A673 (cell line): Measurements from ENCODE around the gene RASGRP1. TPM values are rescaled to one million over a fixed set of nuclear protein-coding genes. Genes with fewer than 3 reads are reported as not detected.

Experiments used
- BruUV-seq: library from RNA; stranded (reverse); fragments of 400-500 nt; replicated peaks from 2 replicates; lab custom pipeline; 2021; lab: Mats Ljungman, UMichigan
- CTCF ChIA-PET: fragments of 300-600 bp; sonication (Branson Sonifier 250); formaldehyde crosslinking; loops from one replicate; lab custom pipeline; 2022; ENCODE audit warnings: antibody characterized with exemption; lab: Charles Lee
- POLR2A ChIA-PET: fragments of 300-600 bp; sonication (Branson Sonifier 250); formaldehyde crosslinking; loops from one replicate; lab custom pipeline; 2022; ENCODE audit warnings: antibody characterized with exemption; ENCODE audit not compliant: low non-redundant PET; lab: Charles Lee
- DNase-seq: peaks from one replicate; pipeline ENCODE4 v3.0.0-alpha.2; 2015; ENCODE audit warnings: low spot score
- H3K27ac ChIP-seq: fragments of 200-600 bp; sonication (generic); 2 replicates; pipeline ENCODE4 v1.5.1; 2016; ENCODE audit warnings: mixed run types, low read depth, mild to moderate bottlenecking, mixed read lengths, antibody characterized with exemption, low read length; ENCODE audit not compliant: poor library complexity, severe bottlenecking
- H3K27me3 ChIP-seq: fragments of 200-600 bp; sonication (generic); replicated peaks from 2 replicates; pipeline ENCODE4 v1.6.1; 2017; ENCODE audit warnings: mixed run types, low read depth, mild to moderate bottlenecking, mixed read lengths, antibody characterized with exemption, low read length; ENCODE audit not compliant: insufficient read depth, poor library complexity
- H3K36me3 ChIP-seq: fragments of 200-600 bp; sonication (generic); 2 replicates; pipeline ENCODE4 v1.6.1; 2016; ENCODE audit warnings: mixed run types, mild to moderate bottlenecking, mixed read lengths, antibody characterized with exemption, low read length; ENCODE audit not compliant: insufficient read depth, poor library complexity, severe bottlenecking
- H3K4me1 ChIP-seq: fragments of 200-600 bp; sonication (generic); 2 replicates; pipeline ENCODE4 v1.6.1; 2017; ENCODE audit warnings: mixed run types, mild to moderate bottlenecking, mixed read lengths, antibody characterized with exemption, low read length; ENCODE audit not compliant: insufficient read depth, poor library complexity, severe bottlenecking
- H3K4me3 ChIP-seq: fragments of 200-600 bp; sonication (generic); 2 replicates; pipeline ENCODE4 v1.5.1; 2016; ENCODE audit warnings: low read depth, mixed run types, mild to moderate bottlenecking, mixed read lengths, low read length; ENCODE audit not compliant: poor library complexity, severe bottlenecking
- H3K9me3 ChIP-seq: fragments of 200-600 bp; sonication (generic); 2 replicates; pipeline ENCODE4 v1.6.1; 2016; ENCODE audit warnings: mixed run types, low read depth, mild to moderate bottlenecking, mixed read lengths, antibody characterized with exemption, low read length; ENCODE audit not compliant: poor library complexity, severe bottlenecking
- CTCF ChIP-seq: fragments of 300-800, 200-600 bp; sonication (generic); conservative IDR thresholded peaks from 2 replicates; pipeline ENCODE4 v1.5.1; 2017; ENCODE audit warnings: low read depth, mild to moderate bottlenecking, antibody characterized with exemption, low read length, moderate library complexity, mixed read lengths
- EZH2 ChIP-seq: fragments of 200-600 bp; sonication (generic); IDR thresholded peaks from 2 replicates; pipeline ENCODE4 v1.6.1; 2017; ENCODE audit warnings: borderline replicate concordance, low read depth, mild to moderate bottlenecking, mixed read lengths, antibody characterized with exemption, low read length; ENCODE audit not compliant: poor library complexity, severe bottlenecking
- intact Hi-C: fragments of 100-400 bp; cut with micrococcal nuclease; formaldehyde crosslinking; loops from one replicate; pipeline ENCODE4 v1.10.0; 2022; ENCODE audit not compliant: unreplicated experiment
- total RNA-seq: library from RNA; stranded (reverse); gene quantifications from 2 replicates; pipeline ENCODE4 v1.2.3, GENCODE V29; 2021

Gene RASGRP1
- total RNA-seq, 1 experiment from 2014 or later, result not detected

GRCh38 chr15:38557921-38558320 lies 6.7 kb downstream of the RASGRP1 start:
- no peak overlapping the region for H3K4me3 ChIP-seq
- peaks cover 45% of the 10 kb centered on the region for H3K27me3 ChIP-seq
- H3K27ac ChIP-seq, result no peak overlapping the region
- no peaks in the 10 kb centered on the region for H3K9me3 ChIP-seq
- BruUV-seq, result no TSS peak
- no peak for TF ChIP-seq EZH2
- TF ChIP-seq CTCF, result no peak
- intact Hi-C loops, result loop anchor here (5.0 kb wide), 1 partner anchor 139 kb away; no protein-coding TSS in a partner anchor
- no peaks in the 10 kb centered on the region for H3K4me1 ChIP-seq
- CTCF ChIA-PET, result no interaction called here
- no peak for DNase-seq
- no peaks in the 10 kb centered on the region for H3K36me3 ChIP-seq
- POLR2A ChIA-PET, result no interaction called here

- no peak overlapping the region for H3K4me3 ChIP-seq
- H3K36me3 ChIP-seq, result no peaks in the 10 kb centered on the region
- no peak overlapping the region for H3K27ac ChIP-seq
- ChIA-PET POLR2A (no interaction called here), CTCF (no interaction called here)
- intact Hi-C loops, result loop anchor here (5.0 kb wide), 1 partner anchor 141 kb away; no protein-coding TSS in a partner anchor
- H3K9me3 ChIP-seq, result no peaks in the 10 kb centered on the region
- no peak for DNase-seq
- peaks cover 31% of the 10 kb centered on the region for H3K27me3 ChIP-seq
- BruUV-seq, result no TSS peak
- TF ChIP-seq CTCF, result no peak
- TF ChIP-seq EZH2, result no peak
- no peaks in the 10 kb centered on the region for H3K4me1 ChIP-seq
These were observed 8.8 kb downstream of the RASGRP1 start for GRCh38 chr15:38555686-38556334.

- Histone ChIP-seq H3K36me3 (no peaks in the 10 kb centered on the region), H3K4me1 (no peaks in the 10 kb centered on the region), H3K27me3 (peaks cover 37% of the 10 kb centered on the region), H3K27ac (no peak overlapping the region), H3K4me3 (no peak overlapping the region), H3K9me3 (no peaks in the 10 kb centered on the region)
- intact Hi-C loops, result no loop called here
- CTCF ChIA-PET, result no interaction called here
- TF ChIP-seq EZH2 (no peak), CTCF (no peak)
- POLR2A ChIA-PET, result no interaction called here
- DNase-seq, result no peak
- BruUV-seq, result no TSS peak
These were observed 10.3 kb downstream of the RASGRP1 start for GRCh38 chr15:38554354-38554753.
